Adrenal gland (tissue), 5 donors: Measurements from ENCODE around the gene KCNMB2.

ENCODE experiments used
- CTCF ChIP-seq, 6 experiments: fragments of 450-650 bp in 4 of 6; fragments of 200-600 bp in 2 of 6; sonication (generic) in 1 of 6; IDR thresholded peaks; 1 replicate in 5 of 6; 2 replicates in 1 of 6; pipeline versions ENCODE4 v1.5.1 to v1.8.0; 2016 to 2021; ENCODE audit warnings: antibody characterized with exemption in 6 of 6, mild to moderate bottlenecking in 2 of 6, moderate library complexity in 1 of 6
- POLR2A ChIP-seq, 2 donors: fragments of 450-650 bp; IDR thresholded peaks; one replicate each; pipeline ENCODE4 v1.6.1; 2017; ENCODE audit warnings: antibody characterized with exemption in 2 of 2, mild to moderate bottlenecking in 2 of 2, moderate library complexity in 1 of 2
- donor health status: DM: no; HTN: no; CAD: no.

DNA sequence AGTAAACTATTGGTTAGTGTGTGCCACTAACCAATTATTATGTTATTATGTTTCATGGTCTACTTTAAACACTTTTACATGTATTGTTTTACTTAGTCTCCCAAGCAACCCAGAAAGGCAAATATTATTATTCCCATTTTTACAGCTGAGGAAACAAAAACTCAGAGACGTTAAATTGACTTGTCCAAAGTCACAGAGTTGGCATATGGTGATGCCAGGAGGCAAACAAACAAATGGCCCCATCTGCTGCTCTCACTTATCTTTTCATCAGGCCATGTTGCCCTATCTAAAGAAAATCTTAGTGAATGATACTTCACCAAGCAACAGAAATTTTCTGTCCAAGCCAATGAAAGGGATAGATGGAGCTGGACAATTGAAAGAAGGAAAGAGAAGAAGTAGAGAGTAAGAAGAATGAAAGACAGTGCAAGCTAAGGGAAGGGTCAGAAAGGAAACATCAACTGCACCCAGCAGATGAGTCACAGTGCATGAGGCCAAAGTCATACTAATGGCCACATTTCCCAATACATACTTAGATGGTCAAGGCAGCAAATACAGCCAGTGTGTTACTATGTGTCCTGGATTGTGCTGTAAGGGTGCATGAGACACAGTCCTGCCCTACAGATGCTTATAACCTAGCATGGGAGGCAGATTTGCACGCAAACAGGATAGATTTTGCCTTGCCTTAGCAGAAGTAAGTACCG lies 266.9 kb downstream of the KCNMB2 start:
- TF ChIP-seq CTCF (IDR thresholded peaks at IDR 0.05) (no peak), POLR2A (IDR thresholded peaks at IDR 0.05) (no peak)
